HepG2 (cell line): ENCODE measurements around the gene HPS4. TPM values are rescaled to one million over a fixed set of nuclear protein-coding genes. Genes with fewer than 3 reads are reported as not detected.
A peak's percentile ranks its signal among the peaks of the same experiment; 100 is the strongest.

Experiments used
- ARID2 ChIP-seq: sonication (generic); formaldehyde crosslinking; IDR thresholded peaks from 2 replicates; pipeline ENCODE4 v1.8.1; 2022; ENCODE audit warnings: mild to moderate bottlenecking, missing genetic modification reagents, borderline replicate concordance
- ATRX ChIP-seq: sonication (generic); formaldehyde crosslinking; IDR thresholded peaks from 2 replicates; pipeline ENCODE4 v1.4.0; 2020; ENCODE audit warnings: missing genetic modification reagents, borderline replicate concordance
- BHLHE40 ChIP-seq: IDR thresholded peaks from 2 replicates; pipeline ENCODE4 v1.6.1; 2011; ENCODE audit warnings: low read length, improper control_type of control experiment
- CHD4 ChIP-seq: fragments of 200-600 bp; sonication (generic); IDR thresholded peaks from 2 replicates; pipeline ENCODE4 v1.7.0; 2017; ENCODE audit warnings: mild to moderate bottlenecking, low read length, borderline replicate concordance
- ELK4 ChIP-seq: sonication (generic); formaldehyde crosslinking; IDR thresholded peaks from 2 replicates; pipeline ENCODE4 v1.9.0; 2021; ENCODE audit warnings: missing genetic modification reagents, borderline replicate concordance
- FOSL2 ChIP-seq: sonication (generic); formaldehyde crosslinking; IDR thresholded peaks from 2 replicates; pipeline ENCODE4 v1.4.0; 2020; ENCODE audit warnings: missing genetic modification reagents
- GABPA ChIP-seq, 2 experiments: IDR thresholded peaks; 2 replicates each; pipeline ENCODE4 v1.6.1; 2011 to 2016; ENCODE audit warnings: low read depth in 2 of 2, low read length in 1 of 2, missing biosample characterization in 1 of 2, missing genetic modification characterization in 1 of 2
- GTF2F1 ChIP-seq: fragments of 150-350 bp; IDR thresholded peaks from 2 replicates; pipeline ENCODE4 v1.6.1; 2014; ENCODE audit warnings: low read length
- KLF11 ChIP-seq: IDR thresholded peaks from 2 replicates; pipeline ENCODE4 v1.6.1; 2016; ENCODE audit warnings: missing compliant biosample characterization
- NFIC ChIP-seq: IDR thresholded peaks from 2 replicates; pipeline ENCODE4 v1.6.1; 2012; ENCODE audit warnings: mild to moderate bottlenecking, low read length, inconsistent platforms
- PAXIP1 ChIP-seq: sonication (generic); formaldehyde crosslinking; conservative IDR thresholded peaks from 2 replicates; pipeline ENCODE4 v1.4.0; 2020; ENCODE audit warnings: mild to moderate bottlenecking, missing genetic modification reagents, moderate library complexity
- PHF5A ChIP-seq: IDR thresholded peaks from one replicate; pipeline ENCODE4 v1.6.1; 2018; ENCODE audit warnings: low read depth, missing genetic modification reagents; ENCODE audit not compliant: unreplicated experiment
- RAD51 ChIP-seq: fragments of 450-650 bp; IDR thresholded peaks from 2 replicates; pipeline ENCODE4 v1.6.1; 2016; ENCODE audit warnings: borderline replicate concordance
- RBM39 ChIP-seq: fragments of 200-400 bp; formaldehyde crosslinking; IDR thresholded peaks from one replicate; pipeline ENCODE4 v1.6.1; 2018; ENCODE audit warnings: antibody characterized with exemption, mild to moderate bottlenecking, low read depth, low read length; ENCODE audit not compliant: poor library complexity, severe bottlenecking
- SMYD3 ChIP-seq: sonication (generic); formaldehyde crosslinking; IDR thresholded peaks from 2 replicates; pipeline ENCODE4 v1.8.1; 2023; ENCODE audit warnings: mild to moderate bottlenecking, missing genetic modification reagents
- SOX6 ChIP-seq, 2 experiments: fragments of 450-650 bp in 1 of 2; sonication (generic) in 1 of 2; formaldehyde crosslinking in 1 of 2; IDR thresholded peaks; 2 replicates each; pipeline versions ENCODE4 v1.4.0 to v1.6.1; 2017 to 2020; ENCODE audit warnings: antibody characterized with exemption in 1 of 2, mild to moderate bottlenecking in 1 of 2, missing genetic modification reagents in 1 of 2
- SRF ChIP-seq: IDR thresholded peaks from 2 replicates; pipeline ENCODE4 v1.6.1; 2011; ENCODE audit warnings: mild to moderate bottlenecking, low read depth, low read length, moderate library complexity
- ZBTB1 ChIP-seq: sonication (generic); formaldehyde crosslinking; IDR thresholded peaks from 2 replicates; pipeline ENCODE4 v1.4.0; 2020; ENCODE audit warnings: missing genetic modification reagents, borderline replicate concordance
- ZBTB21 ChIP-seq: sonication (generic); formaldehyde crosslinking; IDR thresholded peaks from 2 replicates; pipeline ENCODE4 v1.4.0; 2020; ENCODE audit warnings: missing genetic modification reagents
- ZBTB49 ChIP-seq: sonication (generic); formaldehyde crosslinking; IDR thresholded peaks from 2 replicates; pipeline ENCODE4 v1.4.0; 2020; ENCODE audit warnings: missing genetic modification reagents, borderline replicate concordance
- ZNF20 ChIP-seq: sonication (generic); formaldehyde crosslinking; IDR thresholded peaks from 2 replicates; pipeline ENCODE4 v1.4.0; 2020; ENCODE audit warnings: mild to moderate bottlenecking, moderate library complexity, missing genetic modification reagents
- ZNF468 ChIP-seq: sonication (generic); formaldehyde crosslinking; IDR thresholded peaks from 2 replicates; pipeline ENCODE4 v1.8.0; 2022; ENCODE audit warnings: mild to moderate bottlenecking, moderate library complexity, missing genetic modification reagents
- ZNF776 ChIP-seq: sonication (generic); formaldehyde crosslinking; IDR thresholded peaks from 2 replicates; pipeline ENCODE4 v1.4.0; 2020; ENCODE audit warnings: mild to moderate bottlenecking, missing genetic modification reagents
- ZNF781 ChIP-seq: sonication (generic); formaldehyde crosslinking; IDR thresholded peaks from 2 replicates; pipeline ENCODE4 v1.5.1; 2020; ENCODE audit warnings: borderline replicate concordance, mild to moderate bottlenecking, missing genetic modification reagents; ENCODE audit errors: not compliant biosample characterization
- polyA plus RNA-seq, 8 experiments: library from polyadenylated mRNA; depleted of rRNA in 3 of 8; stranded (reverse) in 7 of 8; unstranded in 1 of 8; fragments of >200 nt; fragmentation: Illumina TruSeq in 4 of 8; extraction: Trizol in 4 of 8; gene quantifications; 2 replicates each; pipeline versions ENCODE4 v1.2.1 to v1.2.3, GENCODE V29; 2011 to 2016; ENCODE audit warnings: low read depth in 4 of 8, missing spikeins in 1 of 8, mixed read lengths in 1 of 8; ENCODE audit not compliant: insufficient read depth in 1 of 8
- total RNA-seq, 5 experiments: library from RNA; depleted of rRNA; stranded (reverse); fragments of >200 nt; fragmentation: Illumina TruSeq; extraction: Trizol; gene quantifications; 2 replicates each; pipeline ENCODE4 v1.2.3, GENCODE V29; 2016; ENCODE audit warnings: low read depth in 1 of 5

Gene HPS4
- total and polyA plus RNA-seq, 2 of the 13 experiments (the other 11 are each of a cell fraction or from before 2014, with no cell fraction given) = 27.4 to 34.0 TPM

GRCh38 chr22:26484360-26484706 lies 750 bp upstream of the HPS4 start (continued):
- no peak for TF ChIP-seq SRF
- no peak for TF ChIP-seq NFIC
- TF ChIP-seq RBM39 = no peak
- no peak for TF ChIP-seq ELK4 (CRISPR knock-in tag)
- TF ChIP-seq ZBTB49 (CRISPR knock-in tag) = no peak
- no peak for TF ChIP-seq ZNF781
- no peak for TF ChIP-seq KLF11 (CRISPR knock-in tag)
- no peak for TF ChIP-seq SOX6 (IDR thresholded peaks at IDR 0.05)
- 0 out of 2 replicates have a peak, but pooled peaks have one; percentile 6 for TF ChIP-seq SOX6 (CRISPR knock-in tag; IDR thresholded peaks at IDR 0.05)
- peak; percentile 19 for TF ChIP-seq CHD4
- no peak for TF ChIP-seq GTF2F1
- TF ChIP-seq ATRX = no peak
- TF ChIP-seq GABPA (IDR thresholded peaks at IDR 0.05; ENCODE audit: low read depth, low read length) = no peak
- no peak for TF ChIP-seq GABPA (CRISPR knock-in tag; IDR thresholded peaks at IDR 0.05; ENCODE audit: low read depth)
- TF ChIP-seq PAXIP1 (CRISPR knock-in tag) = no peak
- peak; percentile 14; the same call in 1 of the 2 replicates for TF ChIP-seq BHLHE40
- no peak for TF ChIP-seq ZNF776 (CRISPR knock-in tag)
- TF ChIP-seq ZBTB1 (CRISPR knock-in tag) = no peak
- TF ChIP-seq ZNF20 (CRISPR knock-in tag) = no peak
- TF ChIP-seq ZNF468 (CRISPR knock-in tag) = no peak
- no peak for TF ChIP-seq ZBTB21 (CRISPR knock-in tag)
- no peak for TF ChIP-seq FOSL2 (CRISPR knock-in tag)
- TF ChIP-seq ARID2 (CRISPR knock-in tag) = no peak
- TF ChIP-seq PHF5A (CRISPR knock-in tag) = no peak
- peak; percentile 44; the same call in 1 of the 2 replicates for TF ChIP-seq RAD51
- no peak for TF ChIP-seq SMYD3 (CRISPR knock-in tag)
